Activated CD8-positive, alpha-beta T cell treated with anti-CD3 and anti-CD28 coated beads, Interleukin-2, amount 10 ng/mL, durations not matched to agents 7 days and 5 days (primary cell): Measurements from ENCODE around the gene MCF2L2. TPM values are rescaled to one million over a fixed set of nuclear protein-coding genes. Genes with fewer than 3 reads are reported as not detected.

ENCODE experiments used
- ATAC-seq: fragments of 150-1000 bp; cut with Tn5 transposase; one replicate; pipeline ENCODE4 v1.10.0; 2021; ENCODE audit warnings: moderate library complexity
- CTCF ChIA-PET: fragments of 350-600 bp; sonication (Branson Sonifier 250); formaldehyde crosslinking; loops from one replicate; lab custom pipeline; 2021; ENCODE audit warnings: antibody characterized with exemption; lab: Charles Lee
- POLR2A ChIA-PET: fragments of 350-600 bp; sonication (Branson Sonifier 250); formaldehyde crosslinking; loops from one replicate; lab custom pipeline; 2021; ENCODE audit warnings: antibody characterized with exemption; lab: Charles Lee
- DNase-seq: peaks from one replicate; pipeline ENCODE4 v3.0.0-alpha.2; 2020
- H3K27ac Mint-ChIP-seq: one replicate; pipeline ENCODE4 v1.8.0; 2021; ENCODE audit warnings: mild to moderate bottlenecking, mixed read lengths
- H3K27me3 Mint-ChIP-seq: one replicate; pipeline ENCODE4 v1.8.0; 2021; ENCODE audit warnings: low read depth, mixed read lengths
- H3K36me3 Mint-ChIP-seq: one replicate; pipeline ENCODE4 v1.8.0; 2021; ENCODE audit warnings: low read depth, mixed read lengths
- H3K4me1 Mint-ChIP-seq: one replicate; pipeline ENCODE4 v1.8.0; 2021; ENCODE audit warnings: low read depth, mixed read lengths
- H3K4me3 Mint-ChIP-seq: one replicate; pipeline ENCODE4 v1.8.0; 2021; ENCODE audit warnings: mild to moderate bottlenecking, mixed read lengths
- H3K9me3 Mint-ChIP-seq: one replicate; pipeline ENCODE4 v1.8.0; 2022; ENCODE audit warnings: mixed read lengths; ENCODE audit not compliant: insufficient read depth
- total RNA-seq, 2 experiments: library from RNA; stranded (reverse); gene quantifications; one replicate each; pipeline ENCODE4 v1.2.3, GENCODE V29; 2021

The MCF2L2 gene
- total RNA-seq, 2 experiments from 2014 or later, result 7.2 to 7.5 TPM

DNA sequence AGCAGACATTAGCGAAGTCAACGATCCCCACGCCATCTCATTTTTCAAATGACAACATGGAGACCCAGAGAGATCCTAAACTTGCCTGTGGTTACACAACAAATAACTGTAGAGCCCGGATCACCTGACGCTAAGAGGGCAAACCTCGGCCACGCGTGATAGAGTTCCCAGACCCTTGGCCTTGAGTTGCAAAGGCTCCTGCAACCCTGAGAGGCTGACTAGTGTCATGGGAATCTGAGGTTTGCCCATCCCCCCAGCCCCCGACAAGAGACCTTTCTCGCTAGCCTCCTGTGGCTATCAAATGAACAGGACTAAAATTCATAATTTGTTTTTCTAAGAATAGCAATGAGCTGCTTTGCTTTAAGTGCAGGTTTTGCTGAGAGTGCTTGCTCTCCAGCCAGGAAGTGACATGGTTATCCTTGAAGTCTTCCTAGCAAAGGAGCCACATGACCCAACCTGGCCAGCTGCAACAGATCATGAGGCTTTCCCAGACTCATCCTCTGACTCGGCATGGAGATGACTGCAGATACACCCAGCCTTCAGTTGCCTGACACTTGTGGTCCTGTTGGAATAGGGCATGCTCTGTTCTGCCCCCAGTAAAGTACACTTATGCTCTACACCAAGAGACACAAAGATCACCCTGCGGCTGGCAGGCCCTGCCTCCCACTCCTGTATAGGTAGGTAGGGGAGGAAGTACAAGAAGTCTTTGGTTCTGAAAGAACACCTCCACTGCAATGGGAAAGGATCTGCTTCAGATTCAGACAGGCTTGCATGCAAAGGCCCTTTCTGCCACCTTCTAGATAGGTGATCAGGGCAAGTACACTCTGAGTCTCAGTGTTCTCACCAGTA is 36.0 kb downstream of the MCF2L2 start:
- peaks cover 6% of the 10 kb centered on the region for H3K4me1 Mint-ChIP-seq
- ChIA-PET POLR2A (no interaction called here), CTCF (interaction anchor here (1.3 kb wide), 1 partner anchor 19 kb away, joined by 3 read pairs; no protein-coding TSS in a partner anchor)
- H3K9me3 Mint-ChIP-seq, result no peaks in the 10 kb centered on the region
- no peaks in the 10 kb centered on the region for H3K27me3 Mint-ChIP-seq
- no peaks in the 10 kb centered on the region for H3K36me3 Mint-ChIP-seq
- ATAC-seq, result no peak
- no peak overlapping the region for H3K27ac Mint-ChIP-seq
- no peak for DNase-seq
- no peak overlapping the region for H3K4me3 Mint-ChIP-seq

DNA sequence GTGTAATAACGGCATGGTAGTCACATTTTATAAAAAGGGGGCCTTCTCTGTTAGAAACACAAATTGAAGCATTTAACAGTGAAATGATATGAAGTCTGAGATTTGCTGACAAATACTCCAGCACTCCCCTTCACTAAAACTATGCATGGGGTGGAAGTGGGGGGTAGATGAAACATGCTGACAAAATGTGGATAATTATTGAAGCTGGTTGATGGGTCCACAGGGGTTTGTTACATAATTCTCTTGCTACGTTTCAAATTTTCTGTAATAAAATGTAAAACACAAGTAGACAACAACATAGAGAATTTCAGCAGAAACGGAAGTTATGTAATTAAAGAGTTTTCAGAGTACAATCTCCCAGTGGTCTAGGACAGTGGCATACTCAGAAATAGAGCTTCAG is 37.0 kb downstream of the MCF2L2 start:
- peaks cover 6% of the 10 kb centered on the region for H3K4me1 Mint-ChIP-seq
- H3K36me3 Mint-ChIP-seq, result no peaks in the 10 kb centered on the region
- CTCF ChIA-PET, result interaction anchor here (1.2 to 3.0 kb wide), 3 partner anchors 9 to 269 kb away, joined by 3 to 14 read pairs (median 4); no protein-coding TSS in a partner anchor
- ATAC-seq, result no peak
- H3K27me3 Mint-ChIP-seq, result no peaks in the 10 kb centered on the region
- H3K9me3 Mint-ChIP-seq, result no peaks in the 10 kb centered on the region
- POLR2A ChIA-PET, result no interaction called here
- H3K4me3 Mint-ChIP-seq, result no peak overlapping the region
- no peak for DNase-seq
- no peak overlapping the region for H3K27ac Mint-ChIP-seq

DNA sequence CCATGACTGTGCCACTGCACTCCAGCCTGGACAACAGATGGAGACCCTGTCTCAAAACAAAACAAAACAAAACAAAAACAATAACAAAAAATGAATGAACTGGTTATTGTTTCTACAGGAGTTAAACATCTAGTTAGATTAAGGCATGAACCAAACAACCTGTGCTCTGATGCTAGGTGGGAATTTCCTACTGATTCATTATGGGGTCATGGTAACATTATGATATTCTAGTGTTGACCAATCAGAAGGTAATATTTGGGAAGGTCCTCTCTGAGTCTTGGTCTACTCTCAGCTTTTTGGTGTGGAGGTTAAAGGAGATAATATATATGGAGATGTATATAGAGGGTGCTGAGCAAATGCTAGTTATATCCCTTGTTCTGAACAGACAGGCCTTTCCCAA is 37.6 kb downstream of the MCF2L2 start:
- no peak overlapping the region for H3K27ac Mint-ChIP-seq
- ChIA-PET POLR2A (no interaction called here), CTCF (interaction anchor here (1.2 to 3.0 kb wide), 2 partner anchors 8 to 268 kb away, joined by 4 to 14 read pairs; no protein-coding TSS in a partner anchor)
- H3K27me3 Mint-ChIP-seq, result no peaks in the 10 kb centered on the region
- H3K36me3 Mint-ChIP-seq, result no peaks in the 10 kb centered on the region
- peaks cover 3% of the 10 kb centered on the region for H3K4me1 Mint-ChIP-seq
- ATAC-seq (no peak), DNase-seq (no peak)
- no peak overlapping the region for H3K4me3 Mint-ChIP-seq
- no peaks in the 10 kb centered on the region for H3K9me3 Mint-ChIP-seq

DNA sequence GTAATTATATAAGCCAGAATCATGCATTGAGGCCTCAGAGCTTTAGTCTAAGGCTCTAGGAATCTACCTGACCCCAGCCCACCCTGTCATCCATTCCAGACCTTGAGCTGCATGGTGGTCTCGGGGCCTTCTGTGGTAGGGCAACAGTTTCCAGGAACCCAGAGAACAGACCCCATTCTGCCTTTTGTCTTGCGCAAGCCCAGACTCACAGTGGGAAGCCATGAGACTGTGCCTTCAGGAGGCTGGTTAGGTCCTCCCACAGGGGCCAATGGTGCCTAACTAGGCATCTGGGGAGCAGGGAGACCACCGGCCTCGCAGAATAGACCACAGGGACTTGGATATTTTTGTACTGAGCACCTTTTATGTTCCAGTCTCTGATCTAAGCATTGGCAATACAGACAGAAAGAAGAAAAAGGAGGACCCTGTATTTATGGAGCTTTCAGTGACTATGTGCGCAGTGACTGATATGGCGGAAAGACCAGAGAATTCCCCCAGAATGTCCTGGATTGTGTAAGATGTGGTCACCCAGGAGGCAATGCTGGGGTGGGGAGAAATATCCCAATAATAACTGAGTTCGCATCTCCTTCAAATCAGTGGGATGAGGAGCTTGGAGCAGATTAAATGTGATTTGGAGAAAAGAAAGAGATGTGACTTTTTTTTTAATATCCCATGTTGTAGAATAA is 40.1 kb downstream of the MCF2L2 start:
- DNase-seq (no peak), ATAC-seq (no peak)
- no peaks in the 10 kb centered on the region for H3K36me3 Mint-ChIP-seq
- H3K9me3 Mint-ChIP-seq, result no peaks in the 10 kb centered on the region
- H3K4me3 Mint-ChIP-seq, result no peak overlapping the region
- H3K4me1 Mint-ChIP-seq, result peaks cover 4% of the 10 kb centered on the region
- H3K27ac Mint-ChIP-seq, result no peak overlapping the region
- no peaks in the 10 kb centered on the region for H3K27me3 Mint-ChIP-seq
- ChIA-PET CTCF (interaction anchor here (1.3 to 3.0 kb wide), 5 partner anchors 172 to 266 kb away, joined by 3 to 14 read pairs (median 4); no protein-coding TSS in a partner anchor), POLR2A (no interaction called here)

DNA sequence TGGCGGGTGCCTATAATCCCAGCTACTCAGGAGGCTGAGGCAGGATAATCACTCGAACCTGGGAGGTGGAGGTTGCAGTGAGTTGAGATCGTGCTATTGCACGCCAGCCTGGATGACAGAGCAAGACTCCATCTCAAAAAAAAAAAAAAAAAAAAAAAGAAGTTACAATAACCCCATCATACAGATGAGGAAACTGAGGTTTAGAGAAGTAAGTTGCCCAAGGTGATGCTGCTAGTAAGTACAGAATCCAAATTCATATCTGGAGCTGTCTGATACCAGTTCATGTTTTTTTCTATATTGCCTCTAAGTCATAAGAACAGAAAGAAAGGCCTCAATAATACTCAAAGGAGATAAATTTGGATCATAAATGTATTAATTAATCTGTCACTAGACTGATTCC is 40.6 kb downstream of the MCF2L2 start:
- CTCF ChIA-PET, result interaction anchor here (1.3 to 1.4 kb wide), 2 partner anchors 173 to 203 kb away, joined by 3 to 4 read pairs; no protein-coding TSS in a partner anchor
- Mint-ChIP-seq H3K27me3 (no peaks in the 10 kb centered on the region), H3K9me3 (no peaks in the 10 kb centered on the region), H3K4me1 (peaks cover 4% of the 10 kb centered on the region), H3K36me3 (no peaks in the 10 kb centered on the region), H3K4me3 (no peak overlapping the region), H3K27ac (no peak overlapping the region)
- DNase-seq (no peak), ATAC-seq (no peak)
- POLR2A ChIA-PET, result no interaction called here

DNA sequence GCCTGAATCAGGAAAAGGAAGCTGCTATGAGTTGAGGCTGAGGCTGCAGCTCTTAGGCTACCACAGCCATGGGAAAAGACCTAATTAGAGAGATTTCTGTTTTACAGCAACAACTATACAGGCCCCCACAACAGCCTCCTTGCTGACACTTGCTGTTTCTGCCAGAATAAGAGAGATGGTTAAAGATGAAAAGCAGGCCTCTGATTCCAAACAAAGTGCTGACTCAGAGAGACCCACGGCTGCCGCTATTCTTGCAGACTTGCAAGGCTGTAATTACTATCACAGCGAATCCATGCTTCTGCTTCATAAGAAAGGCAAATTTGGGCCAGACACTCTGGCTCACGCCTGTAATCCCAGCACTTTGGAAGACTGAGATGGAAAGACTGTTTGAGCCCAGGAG is 41.8 kb downstream of the MCF2L2 start:
- H3K27ac Mint-ChIP-seq, result no peak overlapping the region
- DNase-seq (no peak), ATAC-seq (no peak)
- no peak overlapping the region for H3K4me3 Mint-ChIP-seq
- peaks cover 4% of the 10 kb centered on the region for H3K4me1 Mint-ChIP-seq
- H3K27me3 Mint-ChIP-seq, result no peaks in the 10 kb centered on the region
- ChIA-PET CTCF (interaction anchor here (0.7 to 5.9 kb wide), 6 partner anchors 11 to 264 kb away, joined by 3 to 187 read pairs (median 4); no protein-coding TSS in a partner anchor), POLR2A (no interaction called here)
- no peaks in the 10 kb centered on the region for H3K9me3 Mint-ChIP-seq
- H3K36me3 Mint-ChIP-seq, result no peaks in the 10 kb centered on the region

DNA sequence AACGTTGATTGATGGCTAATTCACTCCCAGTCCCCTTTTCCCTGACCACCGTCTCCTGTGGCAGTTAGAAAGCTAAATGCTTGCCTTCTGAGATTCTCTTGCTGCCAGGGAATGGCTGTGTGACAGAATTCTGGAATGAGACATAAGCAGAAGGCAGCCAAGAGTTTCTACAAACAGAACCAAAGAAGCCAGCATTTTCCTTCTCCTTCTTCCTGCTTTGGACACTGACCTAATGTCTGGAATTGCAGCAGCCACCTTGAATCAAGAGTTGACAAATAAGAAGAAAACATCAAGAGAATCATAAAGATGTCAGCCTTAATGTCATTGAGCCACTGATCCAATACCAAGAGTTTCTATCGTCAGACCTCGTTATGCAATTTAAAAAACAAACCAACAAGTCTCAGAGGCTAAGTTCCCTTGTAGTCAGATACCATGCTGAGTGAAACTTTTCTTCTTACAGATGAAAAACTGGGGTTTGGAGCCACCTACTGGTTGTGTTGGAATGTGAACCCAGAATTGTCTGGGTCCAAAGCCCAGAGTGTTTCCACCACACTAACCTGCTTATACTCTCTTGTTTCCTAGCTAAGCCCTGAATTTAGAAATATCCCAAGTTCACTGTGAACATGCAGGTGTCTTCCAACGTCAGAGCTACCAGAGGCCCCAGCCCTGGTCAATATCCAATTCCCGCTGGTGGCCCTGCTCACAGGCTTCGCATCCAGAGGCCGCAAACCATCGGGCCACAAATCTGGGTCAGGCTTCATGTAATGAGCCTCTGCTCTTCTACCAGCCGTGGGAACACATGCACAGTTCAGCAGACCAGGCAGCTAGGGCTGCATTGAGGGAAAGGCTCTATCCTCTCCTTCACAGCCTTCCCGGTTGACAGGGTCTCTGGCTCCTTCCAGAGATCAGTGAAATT is 42.5 kb downstream of the MCF2L2 start:
- H3K9me3 Mint-ChIP-seq, result no peaks in the 10 kb centered on the region

DNA sequence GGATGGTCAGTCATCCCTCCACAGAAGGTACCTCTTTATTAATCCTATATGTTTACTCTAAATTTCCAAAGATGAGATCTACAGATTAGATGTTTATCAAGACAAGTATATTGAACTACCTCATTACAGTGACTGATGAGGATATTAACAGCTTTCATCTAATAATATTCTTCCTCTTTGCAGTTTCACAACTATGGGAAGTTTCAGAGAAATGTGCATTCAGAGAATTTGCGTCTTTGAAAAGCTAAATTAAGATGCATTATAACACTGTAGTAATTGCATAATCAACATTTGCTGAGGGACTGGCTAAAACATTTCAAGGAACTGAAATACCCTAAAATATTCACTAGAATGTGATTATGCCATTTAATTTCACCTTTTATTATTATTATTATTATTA is 46.7 kb downstream of the MCF2L2 start:
- POLR2A ChIA-PET, result no interaction called here
- Mint-ChIP-seq H3K36me3 (peaks cover 6% of the 10 kb centered on the region), H3K4me1 (peaks cover 12% of the 10 kb centered on the region), H3K27me3 (no peaks in the 10 kb centered on the region), H3K27ac (no peak overlapping the region), H3K9me3 (no peaks in the 10 kb centered on the region), H3K4me3 (no peak overlapping the region)
- DNase-seq (no peak), ATAC-seq (no peak)
- CTCF ChIA-PET, result interaction anchor here (0.6 to 5.9 kb wide), 38 partner anchors 8 to 503 kb away, joined by 3 to 187 read pairs (median 4); partner anchors contain the start of genes B3GNT5 and PARL

More for the DNA sequence above, 42.5 kb downstream of the MCF2L2 start:
- no peaks in the 10 kb centered on the region for H3K27me3 Mint-ChIP-seq
- H3K27ac Mint-ChIP-seq, result no peak overlapping the region
- ChIA-PET POLR2A (no interaction called here), CTCF (interaction anchor here (0.7 to 5.9 kb wide), 19 partner anchors 11 to 669 kb away, joined by 3 to 187 read pairs (median 4); partner anchors contain the start of genes B3GNT5, LAMP3 and MCCC1)
- peak; percentile 88 for ATAC-seq
- no peaks in the 10 kb centered on the region for H3K36me3 Mint-ChIP-seq
- DNase-seq, result peak; percentile 76
- peaks cover 4% of the 10 kb centered on the region for H3K4me1 Mint-ChIP-seq
- H3K4me3 Mint-ChIP-seq, result no peak overlapping the region

DNA sequence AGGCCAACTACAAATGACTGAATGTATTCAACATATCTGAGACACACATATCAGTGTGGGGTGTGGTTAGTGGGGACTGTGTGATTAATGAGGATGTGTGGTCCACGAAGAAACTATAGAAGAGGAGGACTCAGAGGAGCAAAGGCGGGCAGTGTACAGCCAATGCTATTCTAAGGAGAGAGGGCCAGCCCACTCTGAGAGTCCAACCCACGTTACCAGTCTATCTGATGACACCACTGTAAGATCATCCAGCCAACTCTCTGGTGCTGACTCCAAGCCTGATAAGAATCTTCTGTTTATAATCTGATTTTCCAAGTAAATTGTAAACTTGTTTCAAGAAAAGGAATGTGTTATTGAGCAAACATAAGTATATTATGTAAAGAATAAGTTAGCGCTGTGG is 47.2 kb downstream of the MCF2L2 start:
- ChIA-PET CTCF (interaction anchor here (1.2 to 5.9 kb wide), 12 partner anchors 11 to 258 kb away, joined by 3 to 187 read pairs (median 10); partner anchors contain the start of genes B3GNT5 and LAMP3), POLR2A (no interaction called here)
- H3K27ac Mint-ChIP-seq, result no peak overlapping the region
- H3K4me1 Mint-ChIP-seq, result peaks cover 12% of the 10 kb centered on the region
- H3K36me3 Mint-ChIP-seq, result peaks cover 6% of the 10 kb centered on the region
- H3K27me3 Mint-ChIP-seq, result no peaks in the 10 kb centered on the region
- no peak overlapping the region for H3K4me3 Mint-ChIP-seq
- DNase-seq (no peak), ATAC-seq (no peak)
- H3K9me3 Mint-ChIP-seq, result no peaks in the 10 kb centered on the region

DNA sequence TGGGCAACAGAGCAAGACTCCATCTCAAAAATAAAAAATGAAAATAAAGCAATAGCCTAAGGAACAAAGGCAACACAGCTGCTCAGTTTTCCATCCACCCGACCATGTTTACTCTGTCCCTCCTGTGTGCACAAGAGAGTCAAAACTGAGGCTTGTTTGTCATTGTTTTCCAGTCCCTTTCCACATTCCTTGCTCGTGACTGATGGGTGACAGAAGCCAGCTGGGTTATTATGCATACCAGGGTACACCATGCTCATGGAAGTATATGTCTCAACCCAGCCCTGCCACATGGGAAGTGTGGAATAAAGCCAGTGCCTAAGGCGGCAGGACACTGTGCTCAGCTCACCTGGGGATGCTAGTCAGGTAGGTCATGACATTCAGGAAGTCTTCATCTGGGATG is 49.5 kb downstream of the MCF2L2 start:
- H3K4me3 Mint-ChIP-seq, result no peak overlapping the region
- no peaks in the 10 kb centered on the region for H3K27me3 Mint-ChIP-seq
- ATAC-seq, result no peak
- POLR2A ChIA-PET, result no interaction called here
- peaks cover 6% of the 10 kb centered on the region for H3K36me3 Mint-ChIP-seq
- CTCF ChIA-PET, result interaction anchor here (1.5 to 1.6 kb wide), 2 partner anchors 185 to 195 kb away, joined by 3 to 4 read pairs; no protein-coding TSS in a partner anchor
- DNase-seq, result no peak
- H3K4me1 Mint-ChIP-seq, result peaks cover 10% of the 10 kb centered on the region
- H3K9me3 Mint-ChIP-seq, result no peaks in the 10 kb centered on the region
- H3K27ac Mint-ChIP-seq, result no peak overlapping the region

DNA sequence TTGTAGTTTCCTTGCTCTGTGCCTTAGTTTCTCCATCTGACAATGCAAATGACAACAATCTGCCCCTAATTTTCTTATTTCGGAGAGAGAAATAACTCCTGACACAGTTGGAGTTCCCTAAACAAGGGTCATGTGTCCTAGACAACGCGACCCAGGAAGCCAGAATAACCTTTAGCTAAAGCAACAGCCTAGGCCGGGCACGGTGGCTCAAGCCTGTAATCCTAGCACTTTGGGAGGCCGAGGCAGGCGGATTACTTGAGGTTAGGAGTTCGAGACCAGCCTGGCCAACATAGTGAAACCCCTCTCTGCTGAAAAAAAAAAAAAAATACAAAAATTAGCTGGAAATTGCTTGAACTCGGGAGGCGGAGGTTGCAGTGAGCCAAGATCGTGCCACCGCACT is 49.9 kb downstream of the MCF2L2 start:
- no peak overlapping the region for H3K27ac Mint-ChIP-seq
- H3K9me3 Mint-ChIP-seq, result no peaks in the 10 kb centered on the region
- peaks cover 6% of the 10 kb centered on the region for H3K36me3 Mint-ChIP-seq
- CTCF ChIA-PET, result interaction anchor here (1.5 to 1.6 kb wide), 2 partner anchors 185 to 194 kb away, joined by 3 to 4 read pairs; no protein-coding TSS in a partner anchor
- no peak overlapping the region for H3K4me3 Mint-ChIP-seq
- ATAC-seq (no peak), DNase-seq (no peak)
- H3K27me3 Mint-ChIP-seq, result no peaks in the 10 kb centered on the region
- H3K4me1 Mint-ChIP-seq, result peaks cover 10% of the 10 kb centered on the region
- POLR2A ChIA-PET, result no interaction called here
